Psoas muscle (tissue), 8 donors: ENCODE data around the gene HHIPL1. TPM values are rescaled to one million over a fixed set of nuclear protein-coding genes. Genes with fewer than 3 reads are reported as not detected.

Experiments used
- ATAC-seq, 4 donors: fragments of 200-7000 bp; cut with Tn5 transposase; one replicate each; pipeline ENCODE4 v1.9.1; 2020; ENCODE audit warnings: moderate library complexity in 3 of 4, mild to moderate bottlenecking in 2 of 4
- DNase-seq, 2 donors: peaks; one replicate each; pipeline ENCODE4 v3.0.0-alpha.2; 2020
- H3K27ac ChIP-seq: fragments of 200-600 bp; one replicate; pipeline ENCODE4 v1.8.0; 2022
- H3K27me3 ChIP-seq, 3 donors: fragments of 200-600 bp in 1 of 3; one replicate each; pipeline versions ENCODE4 v1.6.1 to v1.8.0; 2013 to 2022; ENCODE audit warnings: low read length in 2 of 3, mild to moderate bottlenecking in 2 of 3, moderate library complexity in 1 of 3; ENCODE audit not compliant: insufficient read depth in 3 of 3
- H3K36me3 ChIP-seq, 2 donors: fragments of 200-600 bp in 1 of 2; one replicate each; pipeline versions ENCODE4 v1.6.1 to v1.8.0; 2013 to 2022; ENCODE audit warnings: low read depth in 1 of 2, mild to moderate bottlenecking in 1 of 2, moderate library complexity in 1 of 2; ENCODE audit not compliant: insufficient read depth in 1 of 2
- H3K4me1 ChIP-seq: fragments of 200-600 bp; one replicate; pipeline ENCODE4 v1.8.0; 2022
- H3K4me3 ChIP-seq: fragments of 200-600 bp; one replicate; pipeline ENCODE4 v1.8.0; 2022; ENCODE audit warnings: mild to moderate bottlenecking
- H3K9me3 ChIP-seq: fragments of 200-600 bp; one replicate; pipeline ENCODE4 v1.8.0; 2022
- CTCF ChIP-seq: fragments of 200-600 bp; IDR thresholded peaks from one replicate; pipeline ENCODE4 v1.8.0; 2022; ENCODE audit warnings: antibody characterized with exemption
- WGBS, 3 donors: extraction: QIAGEN DNeasy Blood & Tissue Kit; methylation state at CpG; one replicate each; pipeline versions ENCODE4 v1.1.6 to v1.1.7; 2013; 5-methylcytosine and 5-hydroxymethylcytosine counted together
- intact Hi-C, 2 donors: fragments of 100-400 bp; cut with DNase I; formaldehyde crosslinking; loops; one replicate each; pipeline versions ENCODE4 v1.11.0 to v1.14.2; 2022
- polyA plus RNA-seq, 3 donors: library from polyadenylated mRNA; stranded (reverse); fragments of 200-250 nt; gene quantifications; one replicate each; pipeline ENCODE4 v1.2.3, GENCODE V29; 2013
- total RNA-seq, 4 donors: library from RNA; stranded (reverse); fragmentation: NEBNext Ultra II Directional in 2 of 4; extraction: Animal tissue kit (Norgen Biotek cat#: 25700) in 2 of 4; gene quantifications; one replicate each; pipeline versions ENCODE4 v1.2.1 to v1.2.4, GENCODE V29; 2021 to 2023
- donor health status: healthy with polysubstance abuse.
- donor health status: DM: no; HTN: no; CAD: no; lungs with moderate emphysema.
- donor health status: Bipolar disorder and iron deficiency.
- donor health status: healthy.
- donor health status: DM: yes; HTN: yes; CAD: no.
- donor health status: DM: no; HTN: no; CAD: no.
- donor health status: DM: no; HTN: no; CAD: no.
- donor health status: DM: yes; HTN: yes; CAD: no.

Gene HHIPL1
- total and polyA plus RNA-seq, 7 donors, result 0.12 to 0.86 (median 0.32) TPM

GRCh38 chr14:99632410-99633035, 12.4 kb upstream of the HHIPL1 start:
- no peak for ATAC-seq
- no peaks in the 10 kb centered on the region for H3K36me3 ChIP-seq
- peaks cover 0 to 3% (median 0%) of the 10 kb centered on the region in 3 donors for H3K27me3 ChIP-seq
- intact Hi-C loops, result loop anchor here in 1 of 2 donors (5.0 kb wide), 1 partner anchor 70 kb away; no protein-coding TSS in a partner anchor
- no peaks in the 10 kb centered on the region for H3K4me1 ChIP-seq
- H3K9me3 ChIP-seq, result no peaks in the 10 kb centered on the region
- no peak for DNase-seq
- 90 to 93% (median 92%) methylated on average over 9 of the region's 9 CpGs for WGBS, 3 donors
- TF ChIP-seq CTCF, result no peak
- no peak overlapping the region for H3K27ac ChIP-seq
- no peak overlapping the region for H3K4me3 ChIP-seq

- DNase-seq, result no peak
- Histone ChIP-seq H3K36me3 (no peaks in the 10 kb centered on the region), H3K27me3 (peaks cover 0 to 3% (median 0%) of the 10 kb centered on the region in 3 donors), H3K4me3 (no peak overlapping the region), H3K4me1 (no peaks in the 10 kb centered on the region), H3K27ac (no peak overlapping the region), H3K9me3 (no peaks in the 10 kb centered on the region)
- 86 to 94% (median 92%) methylated on average over 3 of the region's 3 CpGs for WGBS, 3 donors
- TF ChIP-seq CTCF, result no peak
- ATAC-seq, result no peak
- intact Hi-C loops, result loop anchor here in 1 of 2 donors (5.0 kb wide), 1 partner anchor 71 kb away; no protein-coding TSS in a partner anchor
These were observed 11.8 kb upstream of the HHIPL1 start for GRCh38 chr14:99633141-99633540.

GRCh38 chr14:99633918-99634317, 11.0 kb upstream of the HHIPL1 start:
- 75 to 80% (median 78%) methylated on average over 10 of the region's 10 CpGs for WGBS, 3 donors
- intact Hi-C loops, result loop anchor here in 1 of 2 donors (5.0 kb wide), 1 partner anchor 72 kb away; no protein-coding TSS in a partner anchor
- Histone ChIP-seq H3K4me1 (no peaks in the 10 kb centered on the region), H3K36me3 (no peaks in the 10 kb centered on the region), H3K4me3 (no peak overlapping the region), H3K27ac (no peak overlapping the region), H3K9me3 (no peaks in the 10 kb centered on the region), H3K27me3 (peaks cover 0 to 3% (median 0%) of the 10 kb centered on the region in 3 donors)
- ATAC-seq, result no peak
- DNase-seq, result no peak
- no peak for TF ChIP-seq CTCF

GRCh38 chr14:99634443-99634842, 10.5 kb upstream of the HHIPL1 start:
- no peak for DNase-seq
- Histone ChIP-seq H3K27me3 (peaks cover 0 to 3% (median 0%) of the 10 kb centered on the region in 3 donors), H3K27ac (no peak overlapping the region), H3K4me3 (no peak overlapping the region), H3K9me3 (no peaks in the 10 kb centered on the region), H3K36me3 (no peaks in the 10 kb centered on the region), H3K4me1 (no peaks in the 10 kb centered on the region)
- 80 to 84% (median 82%) methylated on average over 10 of the region's 10 CpGs for WGBS, 3 donors
- no peak for ATAC-seq
- TF ChIP-seq CTCF, result no peak
- intact Hi-C loops, result loop anchor here in 1 of 2 donors (5.0 kb wide), 1 partner anchor 72 kb away; no protein-coding TSS in a partner anchor
